Stomach (tissue), 9 donors: Measurements from ENCODE around the gene WWOX. TPM values are rescaled to one million over a fixed set of nuclear protein-coding genes. Genes with fewer than 3 reads are reported as not detected.

Source experiments
- DNase-seq, 2 donors: peaks; one replicate each; pipeline versions ENCODE4 v3.0.0 to v3.0.0-alpha.2; 2013 to 2019
- H3K27ac ChIP-seq, 5 donors: fragments of 200-600 bp in 4 of 5; sonication (generic) in 4 of 5; one replicate each; pipeline ENCODE4 v1.5.1; 2013 to 2019; ENCODE audit warnings: mild to moderate bottlenecking in 1 of 5, moderate library complexity in 1 of 5
- H3K27me3 ChIP-seq, 3 donors: fragments of 200-600 bp; sonication (generic); one replicate each; pipeline ENCODE4 v1.5.1; 2017 to 2019; ENCODE audit warnings: mixed run types in 1 of 3
- H3K36me3 ChIP-seq, 4 donors: fragments of 200-600 bp; sonication (generic); 1 replicate in 3 of 4; 2 replicates in 1 of 4; pipeline ENCODE4 v1.5.1; 2016 to 2019
- H3K4me1 ChIP-seq, 4 donors: fragments of 200-600 bp; sonication (generic); one replicate each; pipeline ENCODE4 v1.5.1; 2016 to 2019
- H3K4me3 ChIP-seq, 4 donors: fragments of 200-600 bp; sonication (generic) in 3 of 4; one replicate each; pipeline ENCODE4 v1.5.1; 2016 to 2019; ENCODE audit warnings: mild to moderate bottlenecking in 1 of 4
- H3K9me3 ChIP-seq, 4 donors: fragments of 200-600 bp; sonication (generic); one replicate each; pipeline ENCODE4 v1.5.1; 2016 to 2019
- EP300 ChIP-seq: sonication (generic); formaldehyde crosslinking; IDR thresholded peaks from one replicate; pipeline ENCODE4 v1.6.1; 2017; ENCODE audit warnings: antibody characterized with exemption
- POLR2A ChIP-seq, 4 donors: fragments of 450-650 bp; IDR thresholded peaks; one replicate each; pipeline ENCODE4 v1.6.1; 2016; ENCODE audit warnings: antibody characterized with exemption in 4 of 4, control low read depth in 2 of 4, mild to moderate bottlenecking in 1 of 4, moderate library complexity in 1 of 4
- POLR2AphosphoS5 ChIP-seq, 3 donors: sonication (generic); formaldehyde crosslinking; IDR thresholded peaks; one replicate each; pipeline ENCODE4 v1.6.1; 2016; ENCODE audit warnings: antibody characterized with exemption in 3 of 3
- WGBS, 5 donors: extraction: QIAGEN DNeasy Blood & Tissue Kit in 3 of 5; methylation state at CpG; one replicate each; pipeline versions ENCODE4 v1.1.5 to v1.1.7; 2013 to 2018; 5-methylcytosine and 5-hydroxymethylcytosine counted together
- intact Hi-C: fragments of 100-400 bp; cut with DNase I; formaldehyde crosslinking; loops from one replicate; pipeline ENCODE4 v1.15.1; 2023; ENCODE audit warnings: low total_unique reads
- polyA plus RNA-seq, 3 donors: library from polyadenylated mRNA; stranded (reverse); fragments of 200-250 nt; gene quantifications; one replicate each; pipeline ENCODE4 v1.2.3, GENCODE V29; 2013
- total RNA-seq, 5 donors: library from RNA; depleted of rRNA; stranded (reverse); fragments of >200 nt; gene quantifications; one replicate each; pipeline versions ENCODE4 v1.1.0 to v1.2.3, GENCODE V29; 2014 to 2016
- TF ChIP-seq, protein P1 (sequence below), 7 experiments: fragments of 450-650 bp in 4 of 7; fragments of 200-600 bp in 3 of 7; sonication (generic) in 3 of 7; IDR thresholded peaks; one replicate each; pipeline ENCODE4 v1.5.1; 2016 to 2019; ENCODE audit warnings: antibody characterized with exemption in 7 of 7, control low read depth in 2 of 7, mild to moderate bottlenecking in 1 of 7
- donor health status: healthy with polysubstance abuse.
- donor health status: Bipolar disorder and iron deficiency.
- donor health status: healthy.

WWOX gene
- total and polyA plus RNA-seq, 8 donors, result 7.7 to 129 (median 48.7) TPM

DNA sequence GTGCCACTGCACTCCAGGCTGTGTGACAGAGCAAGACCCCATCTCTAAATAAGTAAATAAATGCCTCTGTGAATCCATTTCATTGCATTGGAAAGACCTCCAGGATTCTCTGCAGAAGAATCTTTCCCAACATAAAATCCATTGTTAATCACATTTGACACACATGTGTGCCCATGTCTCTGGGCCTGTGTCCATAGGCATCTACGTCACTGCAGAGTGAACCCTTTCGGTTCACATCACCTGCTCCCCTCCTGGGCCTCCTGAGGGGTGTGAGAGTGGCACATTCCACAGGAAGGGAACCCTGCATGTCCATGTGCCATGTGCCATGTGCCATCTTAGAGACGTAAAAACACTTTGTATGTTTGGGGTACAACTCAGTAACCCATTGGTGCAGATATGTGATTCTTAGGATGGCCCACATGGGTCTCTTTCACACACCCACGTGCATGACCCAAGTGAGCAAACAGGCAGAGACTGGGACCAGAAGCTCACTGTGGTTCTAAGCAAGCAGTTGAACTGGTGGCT is 1073.6 kb downstream of the WWOX start:
- Histone ChIP-seq H3K9me3 (peaks cover 0 to 5% (median 2%) of the 10 kb centered on the region in 4 donors), H3K4me3 (no peak overlapping the region), H3K27me3 (no peaks in the 10 kb centered on the region), H3K36me3 (no peaks in the 10 kb centered on the region), H3K27ac (no peak overlapping the region), H3K4me1 (peaks cover 0 to 30% (median 2%) of the 10 kb centered on the region in 4 donors)
- no peak for DNase-seq
- intact Hi-C loops, result no loop called here
- no peak for TF ChIP-seq POLR2A (IDR thresholded peaks at IDR 0.05)
- TF ChIP-seq POLR2AphosphoS5 (IDR thresholded peaks at IDR 0.05), result no peak
- TF ChIP-seq, protein P1, sequence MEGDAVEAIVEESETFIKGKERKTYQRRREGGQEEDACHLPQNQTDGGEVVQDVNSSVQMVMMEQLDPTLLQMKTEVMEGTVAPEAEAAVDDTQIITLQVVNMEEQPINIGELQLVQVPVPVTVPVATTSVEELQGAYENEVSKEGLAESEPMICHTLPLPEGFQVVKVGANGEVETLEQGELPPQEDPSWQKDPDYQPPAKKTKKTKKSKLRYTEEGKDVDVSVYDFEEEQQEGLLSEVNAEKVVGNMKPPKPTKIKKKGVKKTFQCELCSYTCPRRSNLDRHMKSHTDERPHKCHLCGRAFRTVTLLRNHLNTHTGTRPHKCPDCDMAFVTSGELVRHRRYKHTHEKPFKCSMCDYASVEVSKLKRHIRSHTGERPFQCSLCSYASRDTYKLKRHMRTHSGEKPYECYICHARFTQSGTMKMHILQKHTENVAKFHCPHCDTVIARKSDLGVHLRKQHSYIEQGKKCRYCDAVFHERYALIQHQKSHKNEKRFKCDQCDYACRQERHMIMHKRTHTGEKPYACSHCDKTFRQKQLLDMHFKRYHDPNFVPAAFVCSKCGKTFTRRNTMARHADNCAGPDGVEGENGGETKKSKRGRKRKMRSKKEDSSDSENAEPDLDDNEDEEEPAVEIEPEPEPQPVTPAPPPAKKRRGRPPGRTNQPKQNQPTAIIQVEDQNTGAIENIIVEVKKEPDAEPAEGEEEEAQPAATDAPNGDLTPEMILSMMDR (IDR thresholded peaks at IDR 0.05), result no peak
- TF ChIP-seq EP300, result no peak
- WGBS, 5 donors, result 87 to 96% (median 90%) methylated on average over 3 to 4 of the region's 4 CpGs

DNA sequence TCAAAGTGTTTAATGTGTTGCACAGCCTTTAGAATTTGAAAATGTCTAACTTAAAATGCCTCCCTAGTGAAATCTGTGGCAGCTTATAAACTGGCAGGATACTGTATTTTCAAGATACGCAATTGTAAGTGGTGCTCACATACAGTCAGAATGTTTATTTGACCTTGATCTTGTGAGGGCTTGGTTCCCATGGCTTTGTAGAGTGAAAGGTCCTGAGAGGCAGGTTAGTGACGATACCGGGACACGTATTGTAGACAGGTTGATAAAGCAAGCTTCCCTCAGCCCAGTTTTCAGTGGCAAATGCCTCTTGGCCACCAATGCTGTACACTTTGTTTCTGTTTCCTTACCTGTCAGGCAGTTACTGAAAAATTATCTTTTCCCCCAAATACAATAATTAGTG is 1074.5 kb downstream of the WWOX start:
- H3K36me3 ChIP-seq, result no peaks in the 10 kb centered on the region
- no peak overlapping the region for H3K27ac ChIP-seq
- no peak overlapping the region for H3K4me3 ChIP-seq
- TF ChIP-seq POLR2A (IDR thresholded peaks at IDR 0.05) (no peak), EP300 (no peak)
- peaks cover 0 to 5% (median 2%) of the 10 kb centered on the region in 4 donors for H3K9me3 ChIP-seq
- no peaks in the 10 kb centered on the region for H3K27me3 ChIP-seq
- WGBS, 5 donors, result 54 to 76% (median 70%) methylated on average over 4 of the region's 4 CpGs
- peak in 1 of 2 donors; percentile 60 for DNase-seq
- H3K4me1 ChIP-seq, result peaks cover 0 to 30% (median 2%) of the 10 kb centered on the region in 4 donors
- intact Hi-C loops, result no loop called here

DNA sequence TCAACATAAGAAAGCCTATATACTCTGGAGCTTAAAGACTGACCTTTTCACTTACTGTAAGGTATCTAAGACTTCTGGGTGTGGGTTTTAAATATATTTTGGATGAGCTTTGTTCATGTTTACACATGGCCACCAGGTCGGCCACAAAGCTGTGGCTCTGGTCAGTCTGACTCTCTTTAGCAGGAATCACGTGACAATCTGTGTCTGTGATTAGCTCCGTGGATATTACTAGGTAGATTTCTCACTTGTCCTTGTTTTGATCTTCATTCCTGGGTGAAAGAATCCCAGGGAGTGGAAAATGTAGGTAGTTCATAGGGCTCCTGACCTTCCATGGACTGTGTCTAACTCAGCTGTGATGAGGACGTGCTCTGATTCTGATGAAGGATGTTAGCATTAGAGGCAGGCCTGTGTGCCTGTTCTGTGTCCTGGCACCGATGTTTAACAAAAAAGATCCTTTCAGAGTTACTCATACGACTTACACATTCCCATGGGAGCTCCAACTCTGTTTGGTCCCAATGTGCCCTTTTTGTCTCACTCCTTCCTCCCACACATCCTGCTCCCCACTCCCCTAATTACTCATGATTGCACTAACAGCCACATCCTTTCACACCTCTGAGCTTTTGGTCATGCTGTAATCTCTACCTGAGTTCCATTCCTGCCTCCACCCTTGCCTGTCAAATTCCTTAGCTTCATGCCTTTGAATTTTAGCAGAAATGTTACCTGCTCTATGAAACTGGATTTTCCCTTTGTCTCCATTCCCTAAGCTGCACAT is 1076.0 kb downstream of the WWOX start:
- H3K9me3 ChIP-seq, result peaks cover 0 to 11% (median 2%) of the 10 kb centered on the region in 4 donors
- no peak overlapping the region for H3K4me3 ChIP-seq
- TF ChIP-seq, protein P1 (IDR thresholded peaks at IDR 0.05), result no peak
- TF ChIP-seq POLR2AphosphoS5 (IDR thresholded peaks at IDR 0.05) (no peak), EP300 (no peak), POLR2A (IDR thresholded peaks at IDR 0.05) (no peak)
- no peak overlapping the region for H3K27ac ChIP-seq
- 71 to 77% (median 73%) methylated on average over 6 of the region's 6 CpGs for WGBS, 5 donors
- no peaks in the 10 kb centered on the region for H3K36me3 ChIP-seq
- DNase-seq, result no peak
- H3K27me3 ChIP-seq, result no peaks in the 10 kb centered on the region
- intact Hi-C loops, result no loop called here
- peaks cover 0 to 17% (median 2%) of the 10 kb centered on the region in 4 donors for H3K4me1 ChIP-seq

DNA sequence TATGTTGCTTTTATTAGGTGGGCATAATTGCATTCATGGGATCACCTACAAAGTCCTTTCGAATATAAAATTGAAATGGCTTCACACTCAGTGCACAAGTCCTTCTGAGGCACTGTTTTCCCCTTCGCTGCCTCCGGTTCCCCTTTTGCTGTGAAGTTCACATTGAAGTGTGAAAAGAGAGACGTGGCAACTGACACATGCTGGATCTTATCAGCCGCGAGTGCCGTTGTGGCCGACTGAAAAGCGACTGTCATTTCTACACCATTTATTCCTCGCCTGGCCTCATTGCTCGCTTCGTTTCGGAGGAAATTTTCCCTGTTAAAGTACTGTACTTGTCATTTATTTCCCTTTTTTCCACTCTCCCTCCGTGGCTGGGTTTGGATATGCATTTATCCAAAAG is 1077.6 kb downstream of the WWOX start:
- H3K4me3 ChIP-seq, result no peak overlapping the region
- peaks cover 0 to 11% (median 2%) of the 10 kb centered on the region in 4 donors for H3K9me3 ChIP-seq
- H3K4me1 ChIP-seq, result peaks cover 0 to 2% (median 0%) of the 10 kb centered on the region in 4 donors
- intact Hi-C loops, result no loop called here
- 76 to 89% (median 84%) methylated on average over 14 of the region's 14 CpGs for WGBS, 5 donors
- H3K36me3 ChIP-seq, result no peaks in the 10 kb centered on the region
- H3K27me3 ChIP-seq, result no peaks in the 10 kb centered on the region
- TF ChIP-seq, protein P1 (IDR thresholded peaks at IDR 0.05), result no peak
- TF ChIP-seq POLR2A (IDR thresholded peaks at IDR 0.05), result no peak
- no peak for TF ChIP-seq POLR2AphosphoS5 (IDR thresholded peaks at IDR 0.05)
- no peak for TF ChIP-seq EP300
- no peak overlapping the region for H3K27ac ChIP-seq
- DNase-seq, result no peak

DNA sequence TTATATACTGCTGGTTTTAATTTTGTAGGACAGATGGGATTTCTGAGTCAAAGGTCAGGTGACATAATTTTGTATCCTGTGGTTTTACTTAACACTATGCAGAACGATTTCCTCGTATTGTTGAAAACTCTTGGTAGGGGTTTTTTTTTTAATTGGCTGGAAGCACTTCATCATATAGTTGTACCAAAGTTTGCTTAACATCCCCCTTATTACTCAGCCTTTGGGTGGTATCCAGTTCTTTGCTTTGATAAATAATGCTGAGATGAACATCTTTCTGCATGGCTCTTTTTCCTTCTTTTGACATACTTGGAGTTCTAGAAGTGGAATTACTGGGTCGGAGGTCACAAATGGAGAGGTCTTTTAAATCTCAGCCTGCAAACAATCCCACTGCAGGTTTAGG is 1082.0 kb downstream of the WWOX start:
- 76 to 88% (median 80%) methylated on average over 3 of the region's 3 CpGs for WGBS, 5 donors
- H3K27ac ChIP-seq, result no peak overlapping the region
- H3K9me3 ChIP-seq, result peaks cover 0 to 7% (median 0%) of the 10 kb centered on the region in 4 donors
- DNase-seq, result no peak
- TF ChIP-seq POLR2A (IDR thresholded peaks at IDR 0.05), result no peak
- no peak for TF ChIP-seq POLR2AphosphoS5 (IDR thresholded peaks at IDR 0.05)
- TF ChIP-seq, protein P1 (IDR thresholded peaks at IDR 0.05), result no peak
- TF ChIP-seq EP300, result no peak
- no peaks in the 10 kb centered on the region for H3K4me1 ChIP-seq
- H3K27me3 ChIP-seq, result no peaks in the 10 kb centered on the region
- no peak overlapping the region for H3K4me3 ChIP-seq
- intact Hi-C loops, result no loop called here
- no peaks in the 10 kb centered on the region for H3K36me3 ChIP-seq
